ENCODE results near the gene SLC45A2.
"Not testable (repeated sequence)": the region's sequence is repeated elsewhere in the genome, so short reads cannot be mapped to it uniquely, and the experiment has no call there.

The SLC45A2 gene

GRCh38 chr5:33906248-33906647 is 78.2 kb downstream of the SLC45A2 start:
- not testable (repeated sequence) for DNase-seq

- no peak for DNase-seq
Measured at GRCh38 chr5:33905381-33905780, 79.1 kb downstream of the SLC45A2 start.

- no peak for DNase-seq
Measured at GRCh38 chr5:33903118-33903517, 81.4 kb downstream of the SLC45A2 start.

GRCh38 chr5:33901156-33901555 is 83.3 kb downstream of the SLC45A2 start:
- no peak for DNase-seq
